ENCODE data around the gene CEP104.

Gene CEP104

DNA sequence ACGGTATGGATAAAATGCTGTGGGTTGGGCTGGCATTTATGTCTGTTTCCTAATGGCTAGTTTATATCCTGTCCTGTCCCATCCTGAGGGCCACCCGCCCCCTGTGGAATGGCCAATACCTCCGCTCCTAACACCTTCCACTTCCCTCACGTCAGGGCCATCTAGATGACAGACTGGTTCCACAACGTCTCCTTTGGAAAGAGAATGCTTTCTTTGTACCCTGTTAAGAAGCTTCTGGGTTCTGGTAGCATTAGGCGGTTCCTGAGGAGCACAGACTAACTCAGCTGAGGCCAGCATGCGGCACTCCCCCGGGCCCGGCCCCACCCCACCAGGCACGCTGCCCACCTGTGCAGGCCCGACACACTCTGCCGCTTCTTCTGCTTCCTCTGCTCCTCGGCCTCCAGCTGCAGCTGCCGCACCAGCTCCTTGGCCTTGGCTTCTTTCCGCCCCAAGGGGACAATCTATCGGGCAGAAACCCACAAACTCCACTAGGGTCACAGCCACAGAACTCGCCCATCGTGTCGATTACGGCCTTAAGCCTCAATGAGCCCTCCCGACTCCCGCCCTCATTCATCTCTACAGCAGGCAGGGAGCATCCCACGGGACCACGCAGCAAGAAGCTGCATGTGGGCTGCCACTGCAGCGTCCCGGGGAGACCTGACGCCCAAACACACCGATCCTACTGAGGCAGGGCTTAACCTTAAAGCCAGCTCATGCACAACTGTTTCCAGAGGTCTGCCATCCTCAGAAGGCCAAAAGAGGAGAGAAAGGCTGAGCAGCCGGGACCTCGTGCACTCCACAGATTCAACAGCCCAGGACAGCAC, 73.1 kb downstream of the CEP104 start:
- Mint-ChIP-seq H3K9me3 (no peaks in the 10 kb centered on the region), H3K27ac (ENCODE audit: low read depth) (peak overlapping the region; percentile 57), H3K4me1 (peaks cover 20% of the 10 kb centered on the region), H3K27me3 (no peaks in the 10 kb centered on the region), H3K4me3 (no peak overlapping the region), H3K36me3 (ENCODE audit: insufficient read depth) (peaks cover 76% of the 10 kb centered on the region)
- DNase-seq (ENCODE audit: low spot score in 2 of 2) (no peak), ATAC-seq (replicated peaks; ENCODE audit: extremely low read depth, poor library complexity, severe bottlenecking) (no peak)

DNA sequence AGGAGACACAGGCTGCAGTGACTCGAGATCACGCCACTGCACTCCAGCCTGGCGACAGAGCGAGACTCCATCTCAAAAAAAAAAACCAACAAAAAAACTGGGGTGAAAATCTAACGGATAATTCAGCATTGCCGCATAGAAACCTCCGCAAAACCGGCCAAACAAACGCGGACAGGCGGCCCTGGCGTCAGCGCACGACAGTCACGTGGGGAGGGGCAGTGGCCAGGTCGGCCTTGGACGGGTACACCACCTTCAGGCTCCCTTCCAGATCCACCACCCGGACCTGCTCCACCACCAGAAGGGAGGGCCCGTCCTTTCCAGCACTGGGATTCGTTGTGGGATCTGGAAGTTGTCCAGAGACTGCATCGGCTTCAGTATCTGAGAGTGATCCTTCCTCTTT, 76.1 kb downstream of the CEP104 start:
- peaks cover 5% of the 10 kb centered on the region for H3K4me1 Mint-ChIP-seq
- H3K36me3 Mint-ChIP-seq (ENCODE audit: insufficient read depth) = peaks cover 60% of the 10 kb centered on the region
- no peaks in the 10 kb centered on the region for H3K9me3 Mint-ChIP-seq
- no peak overlapping the region for H3K27ac Mint-ChIP-seq (ENCODE audit: low read depth)
- no peaks in the 10 kb centered on the region for H3K27me3 Mint-ChIP-seq
- H3K4me3 Mint-ChIP-seq = no peak overlapping the region
- no peak for ATAC-seq (replicated peaks; ENCODE audit: extremely low read depth, poor library complexity, severe bottlenecking)
- no peak for DNase-seq (ENCODE audit: low spot score in 2 of 2)

DNA sequence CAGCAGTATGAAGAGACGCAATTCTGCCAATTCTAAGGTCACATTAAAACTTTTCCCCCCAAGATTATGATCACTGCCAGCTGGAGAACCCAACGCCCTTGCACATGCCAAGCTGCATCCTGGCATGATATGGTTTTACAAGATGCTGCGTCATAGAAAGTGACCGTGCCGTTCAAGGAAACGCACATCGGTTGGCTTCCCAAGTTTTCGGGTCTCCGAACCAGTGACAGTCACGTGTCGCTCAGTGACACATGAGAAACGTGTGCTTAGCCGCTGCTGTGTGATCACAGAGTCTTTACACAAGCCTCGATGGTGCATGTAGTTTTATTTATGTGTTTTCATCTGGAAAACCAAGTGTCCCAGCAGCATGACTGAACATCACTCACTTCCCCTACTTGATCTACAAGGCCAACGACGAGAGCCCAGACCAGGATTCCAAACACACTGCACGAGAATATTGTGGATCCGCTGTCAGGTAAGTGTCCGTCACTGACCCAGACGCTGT, 77.0 kb downstream of the CEP104 start:
- no peaks in the 10 kb centered on the region for H3K9me3 Mint-ChIP-seq
- no peak overlapping the region for H3K27ac Mint-ChIP-seq (ENCODE audit: low read depth)
- H3K4me1 Mint-ChIP-seq = peaks cover 9% of the 10 kb centered on the region
- H3K36me3 Mint-ChIP-seq (ENCODE audit: insufficient read depth) = peaks cover 58% of the 10 kb centered on the region
- DNase-seq (ENCODE audit: low spot score in 2 of 2) = no peak
- ATAC-seq (replicated peaks; ENCODE audit: extremely low read depth, poor library complexity, severe bottlenecking) = no peak
- no peak overlapping the region for H3K4me3 Mint-ChIP-seq
- H3K27me3 Mint-ChIP-seq = no peaks in the 10 kb centered on the region

DNA sequence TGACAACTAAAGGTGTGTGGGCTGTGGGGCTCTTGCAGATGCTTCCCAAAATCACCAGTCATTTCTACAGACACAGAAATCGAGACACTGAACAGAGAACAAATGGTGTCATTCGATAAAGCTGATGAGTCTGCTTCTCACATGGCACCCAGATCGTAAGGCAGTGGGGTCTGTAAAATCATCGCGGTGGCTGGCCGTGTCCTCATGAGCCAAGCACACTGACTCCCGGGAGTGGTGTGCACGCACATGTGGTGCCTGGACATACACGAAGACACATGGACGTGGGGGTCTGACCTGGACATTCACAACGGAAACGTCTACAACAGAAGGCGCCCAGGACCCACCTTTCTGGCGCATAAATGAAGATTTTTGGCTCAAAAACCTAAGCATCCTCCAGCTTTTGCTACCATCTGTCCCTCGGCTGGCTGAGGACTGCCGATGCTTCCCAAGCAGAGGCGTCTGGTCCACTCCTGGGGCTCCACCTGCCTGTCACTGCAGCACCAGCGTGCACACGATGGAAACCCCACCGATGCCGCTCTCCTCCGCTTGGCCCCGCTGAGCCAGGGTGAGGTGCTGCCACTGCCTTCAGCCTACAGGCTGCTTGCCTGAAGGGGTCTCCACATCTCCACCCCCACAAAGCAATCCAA, 77.6 kb downstream of the CEP104 start:
- Mint-ChIP-seq H3K27ac (ENCODE audit: low read depth) (no peak overlapping the region), H3K9me3 (no peaks in the 10 kb centered on the region), H3K27me3 (no peaks in the 10 kb centered on the region), H3K36me3 (ENCODE audit: insufficient read depth) (peaks cover 52% of the 10 kb centered on the region), H3K4me3 (no peak overlapping the region), H3K4me1 (peaks cover 9% of the 10 kb centered on the region)
- ATAC-seq (replicated peaks; ENCODE audit: extremely low read depth, poor library complexity, severe bottlenecking) = no peak
- DNase-seq (ENCODE audit: low spot score in 2 of 2) = no peak

DNA sequence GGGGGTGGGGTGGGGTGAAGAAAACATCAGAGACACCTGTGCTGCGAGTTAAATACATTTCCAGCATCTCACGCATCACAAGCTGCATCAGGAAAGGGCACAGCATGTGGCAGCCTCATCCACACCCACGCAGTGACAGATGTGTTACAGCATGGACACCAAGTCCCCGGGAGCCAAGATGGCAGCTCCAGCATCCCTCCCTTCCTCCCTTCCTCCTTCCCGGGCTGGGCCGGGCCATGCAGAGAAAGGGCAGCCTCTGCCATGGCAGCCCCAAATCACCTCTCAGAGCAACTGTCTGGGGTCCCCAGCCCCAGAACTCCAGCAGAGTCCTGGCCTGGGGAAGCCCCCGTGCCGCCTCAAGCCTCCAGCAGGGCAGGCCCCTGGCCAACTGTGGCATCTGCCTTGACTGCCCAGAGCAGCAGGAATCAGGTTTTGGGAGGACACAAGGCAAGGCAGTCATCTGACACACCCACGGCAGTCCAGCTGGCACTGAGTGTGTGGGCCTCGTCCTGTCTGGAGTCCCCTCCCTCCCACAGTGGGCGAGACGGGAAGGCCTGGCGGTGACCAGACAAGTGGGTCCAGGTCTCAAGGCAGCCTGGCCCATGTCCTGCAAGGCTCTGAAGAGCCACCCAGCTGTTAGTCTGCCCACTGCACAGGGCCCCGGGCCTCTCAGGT, 78.3 kb downstream of the CEP104 start:
- ATAC-seq (replicated peaks; ENCODE audit: extremely low read depth, poor library complexity, severe bottlenecking) (no peak), DNase-seq (ENCODE audit: low spot score in 2 of 2) (no peak)
- Mint-ChIP-seq H3K36me3 (ENCODE audit: insufficient read depth) (peaks cover 48% of the 10 kb centered on the region), H3K4me1 (peaks cover 9% of the 10 kb centered on the region), H3K9me3 (no peaks in the 10 kb centered on the region), H3K27ac (ENCODE audit: low read depth) (no peak overlapping the region), H3K4me3 (no peak overlapping the region), H3K27me3 (no peaks in the 10 kb centered on the region)

DNA sequence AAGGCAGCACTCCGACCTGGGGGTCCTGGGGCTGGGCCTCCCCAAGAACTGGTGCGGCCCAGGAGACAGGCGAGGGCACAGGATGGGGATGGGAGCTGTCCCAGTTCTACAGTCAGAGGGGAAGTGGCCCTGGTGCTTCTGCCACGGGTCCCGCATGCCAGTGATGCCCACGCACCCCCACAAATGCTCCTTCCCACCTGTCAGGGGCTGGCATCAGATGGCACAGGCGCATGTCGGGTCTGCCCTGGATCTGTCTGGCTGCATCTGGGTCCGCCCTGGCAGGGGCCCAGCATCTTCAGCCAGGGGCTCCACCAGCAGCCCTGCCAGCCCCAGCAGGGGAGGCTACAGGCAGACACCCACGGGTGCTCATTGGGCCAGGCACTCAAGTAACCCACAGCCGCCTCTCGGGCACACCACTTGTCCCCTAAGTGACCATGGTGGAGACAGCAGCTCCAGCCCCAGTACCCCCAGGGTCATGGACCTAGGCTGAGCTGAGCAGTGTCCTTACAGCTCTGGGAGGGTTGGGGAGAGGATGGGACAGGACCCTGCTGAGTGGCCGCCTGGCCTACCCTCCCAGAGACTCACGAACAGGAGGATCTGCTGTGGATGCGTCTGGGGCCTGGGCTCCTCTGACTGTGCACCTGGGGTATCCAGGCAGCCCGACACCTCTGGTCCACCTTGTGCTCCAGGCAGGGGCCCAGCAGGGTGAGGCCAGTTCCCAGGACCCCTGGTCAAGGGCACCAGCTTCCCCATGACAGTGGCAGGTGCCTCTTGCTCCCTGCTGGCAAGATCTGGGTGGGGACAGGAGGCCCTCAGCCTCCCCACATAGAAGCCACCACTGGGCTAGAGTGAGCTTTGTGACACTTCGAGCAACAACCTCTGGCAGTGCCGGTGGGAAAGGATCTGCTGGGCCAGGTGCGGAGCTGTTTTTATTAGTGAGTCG, 79.1 kb downstream of the CEP104 start:
- Mint-ChIP-seq H3K4me3 (no peak overlapping the region), H3K4me1 (peaks cover 9% of the 10 kb centered on the region)

DNA sequence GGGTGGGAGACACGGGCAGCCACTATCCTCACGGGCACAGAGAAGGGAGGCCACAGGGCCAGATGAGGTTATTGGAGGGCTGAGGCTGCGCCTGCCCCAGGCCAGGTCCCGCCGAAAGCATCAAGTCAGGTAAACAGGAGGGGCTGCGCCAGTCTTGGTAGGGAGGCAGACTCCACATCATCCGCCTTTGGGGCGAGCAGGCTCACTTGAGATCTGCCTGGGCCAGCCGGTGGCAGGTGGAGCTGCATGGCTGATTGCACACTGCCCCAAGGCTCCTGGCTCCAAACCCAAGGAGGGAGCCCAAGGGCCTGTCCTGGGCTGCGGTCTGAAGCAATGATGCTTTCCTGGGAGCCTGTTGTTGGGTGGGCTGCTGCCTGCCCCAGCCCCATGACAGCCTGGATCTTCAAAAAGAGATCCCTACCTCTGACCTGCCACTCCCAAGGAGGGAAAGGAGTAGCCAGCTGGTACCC, 79.9 kb downstream of the CEP104 start:
- Mint-ChIP-seq H3K9me3 (no peaks in the 10 kb centered on the region), H3K27ac (ENCODE audit: low read depth) (peak overlapping the region; percentile 59), H3K36me3 (ENCODE audit: insufficient read depth) (peaks cover 32% of the 10 kb centered on the region), H3K27me3 (no peaks in the 10 kb centered on the region), H3K4me3 (no peak overlapping the region), H3K4me1 (peaks cover 9% of the 10 kb centered on the region)
- ATAC-seq (replicated peaks; ENCODE audit: extremely low read depth, poor library complexity, severe bottlenecking) = no peak
- no peak for DNase-seq (ENCODE audit: low spot score in 2 of 2)

More for the DNA sequence above, 79.1 kb downstream of the CEP104 start:
- Mint-ChIP-seq H3K27me3 (no peaks in the 10 kb centered on the region), H3K27ac (ENCODE audit: low read depth) (no peak overlapping the region), H3K36me3 (ENCODE audit: insufficient read depth) (peaks cover 40% of the 10 kb centered on the region), H3K9me3 (no peaks in the 10 kb centered on the region)
- ATAC-seq (replicated peaks; ENCODE audit: extremely low read depth, poor library complexity, severe bottlenecking) (no peak), DNase-seq (ENCODE audit: low spot score in 2 of 2) (no peak)

DNA sequence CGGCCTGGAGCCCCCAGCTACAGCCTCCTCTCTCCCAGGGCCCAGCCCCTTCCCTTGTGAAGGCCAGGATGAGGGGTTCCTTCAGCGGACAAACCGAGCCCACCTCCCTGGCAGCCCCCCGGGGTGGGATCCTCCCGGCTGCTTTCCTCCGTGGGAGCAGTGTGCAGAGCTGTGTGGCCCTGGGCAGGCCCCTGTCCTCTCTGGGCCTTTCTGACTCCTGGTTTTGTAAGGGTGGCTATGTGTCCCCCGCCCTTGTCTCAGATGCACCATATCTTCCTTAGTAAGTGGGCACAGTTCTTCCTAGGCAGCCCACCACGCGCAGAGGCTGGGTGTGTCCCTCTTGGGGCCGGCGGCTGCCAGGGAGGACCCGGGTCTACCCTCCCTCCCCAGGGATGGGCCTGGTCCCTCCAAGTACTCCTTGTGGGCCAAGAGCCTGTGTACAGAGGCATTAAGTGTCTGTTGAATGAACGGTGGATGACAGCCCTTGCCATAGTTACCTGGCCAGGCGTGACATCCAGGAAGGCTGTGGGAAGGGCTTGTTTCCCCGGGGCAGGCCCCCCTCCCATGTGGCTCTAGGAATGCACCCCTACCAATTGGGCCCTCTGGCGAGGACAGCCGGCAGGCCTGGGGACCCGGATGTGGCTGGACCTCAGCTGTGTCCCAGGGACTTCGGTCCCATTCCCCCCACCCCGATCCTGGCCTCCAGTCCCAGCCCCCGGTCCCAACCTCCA, 80.6 kb downstream of the CEP104 start:
- peaks cover 26% of the 10 kb centered on the region for H3K36me3 Mint-ChIP-seq (ENCODE audit: insufficient read depth)
- no peaks in the 10 kb centered on the region for H3K9me3 Mint-ChIP-seq
- no peak overlapping the region for H3K4me3 Mint-ChIP-seq
- DNase-seq (ENCODE audit: low spot score in 2 of 2) = no peak
- H3K27me3 Mint-ChIP-seq = no peaks in the 10 kb centered on the region
- ATAC-seq (replicated peaks; ENCODE audit: extremely low read depth, poor library complexity, severe bottlenecking) = no peak
- H3K27ac Mint-ChIP-seq (ENCODE audit: low read depth) = peak overlapping the region; percentile 59
- peaks cover 9% of the 10 kb centered on the region for H3K4me1 Mint-ChIP-seq

DNA sequence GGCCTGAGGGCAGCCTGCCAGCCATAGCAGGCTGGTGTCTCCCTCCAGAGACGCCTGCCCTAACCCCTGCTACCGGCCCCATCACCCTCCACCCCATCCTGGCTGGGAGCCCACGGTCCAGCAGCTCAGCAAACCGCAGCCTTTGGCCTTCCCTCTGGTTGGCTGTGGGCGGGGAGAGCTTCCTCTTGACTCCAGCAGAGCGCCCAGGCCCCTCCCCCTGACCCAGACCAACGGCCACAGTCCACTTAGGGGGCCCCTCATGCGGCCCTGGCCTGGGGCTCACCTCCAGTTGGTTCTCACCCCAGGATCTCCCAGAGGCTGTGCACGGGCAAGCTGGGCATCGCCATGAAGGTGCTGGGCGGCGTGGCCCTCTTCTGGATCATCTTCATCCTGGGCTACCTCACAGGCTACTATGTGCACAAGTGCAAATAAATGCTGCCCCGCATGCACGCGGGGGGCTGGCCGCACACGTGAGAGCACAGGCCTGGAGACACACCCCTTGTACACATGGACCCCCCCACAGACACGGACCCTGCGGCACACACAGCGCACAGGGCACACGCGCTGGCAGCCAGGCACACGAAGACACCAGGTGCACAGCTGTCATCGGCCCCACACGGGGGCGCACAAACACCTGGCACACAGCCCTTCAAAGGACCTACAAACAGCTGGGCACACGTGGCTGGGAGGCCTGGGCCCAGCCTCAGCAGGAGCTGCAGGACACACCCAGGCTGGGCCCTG, 81.4 kb downstream of the CEP104 start:
- H3K27ac Mint-ChIP-seq (ENCODE audit: low read depth) = peak overlapping the region; percentile 53
- peaks cover 9% of the 10 kb centered on the region for H3K4me1 Mint-ChIP-seq
- H3K27me3 Mint-ChIP-seq = no peaks in the 10 kb centered on the region
- DNase-seq (ENCODE audit: low spot score in 2 of 2) (no peak), ATAC-seq (replicated peaks; ENCODE audit: extremely low read depth, poor library complexity, severe bottlenecking) (peak; percentile 52)
- no peak overlapping the region for H3K4me3 Mint-ChIP-seq
- peaks cover 19% of the 10 kb centered on the region for H3K36me3 Mint-ChIP-seq (ENCODE audit: insufficient read depth)
- H3K9me3 Mint-ChIP-seq = no peaks in the 10 kb centered on the region

DNA sequence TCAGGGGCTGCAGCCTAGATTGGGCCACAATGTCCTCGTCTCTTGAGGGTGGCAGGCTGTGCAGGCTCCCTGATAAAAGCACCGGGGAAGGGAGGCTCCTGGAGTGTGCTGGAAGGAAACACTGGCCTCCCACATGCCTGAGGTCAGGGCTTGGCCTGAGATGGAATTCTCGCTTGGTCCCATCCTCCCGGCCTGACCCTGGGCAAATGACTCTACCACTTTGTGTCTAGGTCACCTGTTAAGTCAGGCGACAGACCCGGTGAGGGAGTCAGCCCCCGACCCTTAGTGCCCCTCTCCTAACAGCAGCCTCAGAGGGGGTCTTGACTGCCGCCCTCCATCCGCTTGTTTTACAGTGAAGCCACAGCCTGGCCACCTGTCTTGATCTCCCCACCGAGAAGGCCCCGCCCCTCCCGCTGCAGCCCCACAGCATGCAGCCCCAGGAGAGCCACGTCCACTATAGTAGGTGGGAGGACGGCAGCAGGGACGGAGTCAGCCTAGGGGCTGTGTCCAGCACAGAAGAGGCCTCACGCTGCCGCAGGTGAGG, 82.0 kb downstream of the CEP104 start:
- H3K9me3 Mint-ChIP-seq = no peaks in the 10 kb centered on the region
- no peak overlapping the region for H3K4me3 Mint-ChIP-seq
- H3K4me1 Mint-ChIP-seq = peaks cover 9% of the 10 kb centered on the region
- no peaks in the 10 kb centered on the region for H3K27me3 Mint-ChIP-seq
- no peak overlapping the region for H3K27ac Mint-ChIP-seq (ENCODE audit: low read depth)
- DNase-seq (ENCODE audit: low spot score in 2 of 2) (no peak), ATAC-seq (replicated peaks; ENCODE audit: extremely low read depth, poor library complexity, severe bottlenecking) (no peak)
- H3K36me3 Mint-ChIP-seq (ENCODE audit: insufficient read depth) = peaks cover 13% of the 10 kb centered on the region
